ENCODE data around the gene RNASEH2C. TPM values are rescaled to one million over a fixed set of nuclear protein-coding genes. Genes with fewer than 3 reads are reported as not detected.

RNASEH2C gene
- total and polyA plus RNA-seq, 2 of the 13 experiments (the other 11 are each of a cell fraction or from before 2014, with no cell fraction given) = 27.4 to 50.9 TPM

GRCh38 chr11:65711785-65712632 is 8.6 kb downstream of the RNASEH2C start, which contains the start of gene KAT5 (continued):
- no peak for TF ChIP-seq SATB2 (CRISPR knock-in tag; IDR thresholded peaks at IDR 0.05)
- TF ChIP-seq RBM39 (IDR thresholded peaks at IDR 0.05; ENCODE audit: low read depth, low read length, poor library complexity, severe bottlenecking) = peak; percentile 88
- TF ChIP-seq ZNF451 (CRISPR knock-in tag; IDR thresholded peaks at IDR 0.05) = peak; percentile 98
- peak; percentile 90; the same call in 1 of the 2 replicates for TF ChIP-seq ZNF317 (CRISPR knock-in tag; IDR thresholded peaks at IDR 0.05)
- TF ChIP-seq, protein P1, sequence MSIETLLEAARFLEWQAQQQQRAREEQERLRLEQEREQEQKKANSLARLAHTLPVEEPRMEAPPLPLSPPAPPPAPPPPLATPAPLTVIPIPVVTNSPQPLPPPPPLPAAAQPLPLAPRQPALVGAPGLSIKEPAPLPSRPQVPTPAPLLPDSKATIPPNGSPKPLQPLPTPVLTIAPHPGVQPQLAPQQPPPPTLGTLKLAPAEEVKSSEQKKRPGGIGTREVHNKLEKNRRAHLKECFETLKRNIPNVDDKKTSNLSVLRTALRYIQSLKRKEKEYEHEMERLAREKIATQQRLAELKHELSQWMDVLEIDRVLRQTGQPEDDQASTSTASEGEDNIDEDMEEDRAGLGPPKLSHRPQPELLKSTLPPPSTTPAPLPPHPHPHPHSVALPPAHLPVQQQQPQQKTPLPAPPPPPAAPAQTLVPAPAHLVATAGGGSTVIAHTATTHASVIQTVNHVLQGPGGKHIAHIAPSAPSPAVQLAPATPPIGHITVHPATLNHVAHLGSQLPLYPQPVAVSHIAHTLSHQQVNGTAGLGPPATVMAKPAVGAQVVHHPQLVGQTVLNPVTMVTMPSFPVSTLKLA (IDR thresholded peaks at IDR 0.05) = peak; percentile 100
- TF ChIP-seq RXRB (CRISPR knock-in tag; IDR thresholded peaks at IDR 0.05; ENCODE audit: borderline replicate concordance) = peak; percentile 82
- peak; percentile 75; the same call in 1 of the 2 replicates for TF ChIP-seq FOXK1 (CRISPR knock-in tag; IDR thresholded peaks at IDR 0.05; ENCODE audit: borderline replicate concordance, low read depth)
- TF ChIP-seq ZNF652 (CRISPR knock-in tag; IDR thresholded peaks at IDR 0.05; ENCODE audit: borderline replicate concordance, low read depth) = 0 out of 2 replicates have a peak, but pooled peaks have one; percentile 21
- TF ChIP-seq ISX (CRISPR knock-in tag; conservative IDR thresholded peaks at IDR 0.05) = no peak
- TF ChIP-seq PLRG1 (conservative IDR thresholded peaks at IDR 0.05) = no peak
- peak; percentile 50 for TF ChIP-seq TMF1 (CRISPR knock-in tag; IDR thresholded peaks at IDR 0.05; ENCODE audit: low read depth)
- peak; percentile 96 for TF ChIP-seq SAP130 (CRISPR knock-in tag; IDR thresholded peaks at IDR 0.05; ENCODE audit: low read depth)
- TF ChIP-seq, protein P2, sequence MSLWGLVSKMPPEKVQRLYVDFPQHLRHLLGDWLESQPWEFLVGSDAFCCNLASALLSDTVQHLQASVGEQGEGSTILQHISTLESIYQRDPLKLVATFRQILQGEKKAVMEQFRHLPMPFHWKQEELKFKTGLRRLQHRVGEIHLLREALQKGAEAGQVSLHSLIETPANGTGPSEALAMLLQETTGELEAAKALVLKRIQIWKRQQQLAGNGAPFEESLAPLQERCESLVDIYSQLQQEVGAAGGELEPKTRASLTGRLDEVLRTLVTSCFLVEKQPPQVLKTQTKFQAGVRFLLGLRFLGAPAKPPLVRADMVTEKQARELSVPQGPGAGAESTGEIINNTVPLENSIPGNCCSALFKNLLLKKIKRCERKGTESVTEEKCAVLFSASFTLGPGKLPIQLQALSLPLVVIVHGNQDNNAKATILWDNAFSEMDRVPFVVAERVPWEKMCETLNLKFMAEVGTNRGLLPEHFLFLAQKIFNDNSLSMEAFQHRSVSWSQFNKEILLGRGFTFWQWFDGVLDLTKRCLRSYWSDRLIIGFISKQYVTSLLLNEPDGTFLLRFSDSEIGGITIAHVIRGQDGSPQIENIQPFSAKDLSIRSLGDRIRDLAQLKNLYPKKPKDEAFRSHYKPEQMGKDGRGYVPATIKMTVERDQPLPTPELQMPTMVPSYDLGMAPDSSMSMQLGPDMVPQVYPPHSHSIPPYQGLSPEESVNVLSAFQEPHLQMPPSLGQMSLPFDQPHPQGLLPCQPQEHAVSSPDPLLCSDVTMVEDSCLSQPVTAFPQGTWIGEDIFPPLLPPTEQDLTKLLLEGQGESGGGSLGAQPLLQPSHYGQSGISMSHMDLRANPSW (CRISPR knock-in tag; IDR thresholded peaks at IDR 0.05; ENCODE audit: borderline replicate concordance) = peak; percentile 64; the same call in 1 of the 2 replicates
- no peak for TF ChIP-seq ZNF577 (CRISPR knock-in tag; IDR thresholded peaks at IDR 0.05; ENCODE audit: borderline replicate concordance, low read depth)
- peak; percentile 74 for TF ChIP-seq ISL2 (CRISPR knock-in tag; IDR thresholded peaks at IDR 0.05)
- TF ChIP-seq ZNF720 (CRISPR knock-in tag; IDR thresholded peaks at IDR 0.05) = no peak
- TF ChIP-seq PHF5A (CRISPR knock-in tag; IDR thresholded peaks at IDR 0.05; ENCODE audit: low read depth, unreplicated experiment) = peak; percentile 42
- TF ChIP-seq NFRKB (IDR thresholded peaks at IDR 0.05) = no peak
- TF ChIP-seq RARA (CRISPR knock-in tag; IDR thresholded peaks at IDR 0.05) = peak; percentile 46; the same call in 1 of the 2 replicates
- TF ChIP-seq, protein P3, sequence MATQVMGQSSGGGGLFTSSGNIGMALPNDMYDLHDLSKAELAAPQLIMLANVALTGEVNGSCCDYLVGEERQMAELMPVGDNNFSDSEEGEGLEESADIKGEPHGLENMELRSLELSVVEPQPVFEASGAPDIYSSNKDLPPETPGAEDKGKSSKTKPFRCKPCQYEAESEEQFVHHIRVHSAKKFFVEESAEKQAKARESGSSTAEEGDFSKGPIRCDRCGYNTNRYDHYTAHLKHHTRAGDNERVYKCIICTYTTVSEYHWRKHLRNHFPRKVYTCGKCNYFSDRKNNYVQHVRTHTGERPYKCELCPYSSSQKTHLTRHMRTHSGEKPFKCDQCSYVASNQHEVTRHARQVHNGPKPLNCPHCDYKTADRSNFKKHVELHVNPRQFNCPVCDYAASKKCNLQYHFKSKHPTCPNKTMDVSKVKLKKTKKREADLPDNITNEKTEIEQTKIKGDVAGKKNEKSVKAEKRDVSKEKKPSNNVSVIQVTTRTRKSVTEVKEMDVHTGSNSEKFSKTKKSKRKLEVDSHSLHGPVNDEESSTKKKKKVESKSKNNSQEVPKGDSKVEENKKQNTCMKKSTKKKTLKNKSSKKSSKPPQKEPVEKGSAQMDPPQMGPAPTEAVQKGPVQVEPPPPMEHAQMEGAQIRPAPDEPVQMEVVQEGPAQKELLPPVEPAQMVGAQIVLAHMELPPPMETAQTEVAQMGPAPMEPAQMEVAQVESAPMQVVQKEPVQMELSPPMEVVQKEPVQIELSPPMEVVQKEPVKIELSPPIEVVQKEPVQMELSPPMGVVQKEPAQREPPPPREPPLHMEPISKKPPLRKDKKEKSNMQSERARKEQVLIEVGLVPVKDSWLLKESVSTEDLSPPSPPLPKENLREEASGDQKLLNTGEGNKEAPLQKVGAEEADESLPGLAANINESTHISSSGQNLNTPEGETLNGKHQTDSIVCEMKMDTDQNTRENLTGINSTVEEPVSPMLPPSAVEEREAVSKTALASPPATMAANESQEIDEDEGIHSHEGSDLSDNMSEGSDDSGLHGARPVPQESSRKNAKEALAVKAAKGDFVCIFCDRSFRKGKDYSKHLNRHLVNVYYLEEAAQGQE (IDR thresholded peaks at IDR 0.05; ENCODE audit: borderline replicate concordance in 1 of 2, low read depth in 1 of 2, low read length in 2 of 2) = 0 out of 4 replicates have a peak, but pooled peaks of 1 of the 2 experiments have one; percentile 4
- TF ChIP-seq PTBP1 (IDR thresholded peaks at IDR 0.05; ENCODE audit: low read depth, low read length, poor library complexity, severe bottlenecking) = no peak
- TF ChIP-seq, protein P4, sequence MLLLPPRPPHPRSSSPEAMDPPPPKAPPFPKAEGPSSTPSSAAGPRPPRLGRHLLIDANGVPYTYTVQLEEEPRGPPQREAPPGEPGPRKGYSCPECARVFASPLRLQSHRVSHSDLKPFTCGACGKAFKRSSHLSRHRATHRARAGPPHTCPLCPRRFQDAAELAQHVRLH (CRISPR knock-in tag; IDR thresholded peaks at IDR 0.05; ENCODE audit: borderline replicate concordance, low read depth) = peak; percentile 85
